Chondrocyte (in vitro differentiated cells): ENCODE results near the gene KRT2. TPM values are rescaled to one million over a fixed set of nuclear protein-coding genes. Genes with fewer than 3 reads are reported as not detected.

ENCODE experiments used
- DNase-seq: peaks from one replicate; pipeline ENCODE4 v3.0.0; 2021; ENCODE audit warnings: mixed read lengths, low spot score
- H3K27ac Mint-ChIP-seq: one replicate; pipeline ENCODE4 v1.8.0; 2021; ENCODE audit warnings: mild to moderate bottlenecking, moderate library complexity, mixed read lengths; ENCODE audit not compliant: unreplicated experiment
- H3K27me3 Mint-ChIP-seq: 2 replicates; pipeline ENCODE4 v1.8.0; 2021; ENCODE audit warnings: low read depth, mixed read lengths
- H3K36me3 Mint-ChIP-seq: 2 replicates; pipeline ENCODE4 v1.8.0; 2021; ENCODE audit warnings: low read depth, mixed read lengths
- H3K4me1 Mint-ChIP-seq: 2 replicates; pipeline ENCODE4 v1.8.0; 2021; ENCODE audit warnings: low read depth, mild to moderate bottlenecking, mixed read lengths
- H3K4me3 Mint-ChIP-seq: one replicate; pipeline ENCODE4 v1.8.0; 2021; ENCODE audit warnings: mild to moderate bottlenecking, moderate library complexity, mixed read lengths; ENCODE audit not compliant: unreplicated experiment
- H3K9me3 Mint-ChIP-seq: 2 replicates; pipeline ENCODE4 v1.8.0; 2021; ENCODE audit warnings: low read depth, mixed read lengths
- total RNA-seq: library from RNA; stranded (reverse); gene quantifications from 3 replicates; pipeline ENCODE4 v1.2.1, GENCODE V29; 2021
- TF ChIP-seq, protein P1 (sequence below): fragments of 200-600 bp; sonication (generic); IDR thresholded peaks from 2 replicates; pipeline ENCODE4 v1.5.0; 2021; ENCODE audit warnings: antibody characterized with exemption, mild to moderate bottlenecking, moderate library complexity

Gene KRT2
- total RNA-seq, 1 donor from 2014 or later, result not detected

DNA sequence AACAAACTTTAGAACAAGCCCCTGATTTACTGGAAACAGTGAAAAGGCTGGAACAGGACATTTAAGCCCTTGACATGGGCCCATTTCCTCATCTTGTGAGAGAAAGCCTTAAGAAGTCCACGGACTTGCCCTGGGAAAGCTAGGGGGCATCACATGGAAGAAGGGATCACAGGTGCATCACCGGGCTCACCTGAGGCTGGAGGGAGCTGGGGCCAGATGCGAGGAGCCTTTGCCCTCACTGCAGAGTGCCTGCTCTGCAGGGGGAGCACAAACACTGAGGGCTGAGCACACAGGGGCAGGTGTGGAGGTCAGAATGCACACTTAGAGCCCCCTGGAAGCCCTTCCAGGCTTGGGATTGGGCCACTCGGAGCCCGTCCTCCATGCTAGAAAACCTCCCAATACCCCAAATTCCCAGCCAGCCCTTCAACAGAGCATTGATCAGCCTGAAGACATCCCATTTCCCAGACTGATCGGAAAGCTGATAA, 33.4 kb upstream of the KRT2 start:
- Mint-ChIP-seq H3K4me3 (no peak overlapping the region), H3K4me1 (no peaks in the 10 kb centered on the region), H3K9me3 (no peaks in the 10 kb centered on the region), H3K27me3 (peaks cover 79% of the 10 kb centered on the region), H3K36me3 (no peaks in the 10 kb centered on the region), H3K27ac (no peak overlapping the region)
- TF ChIP-seq, protein P1, sequence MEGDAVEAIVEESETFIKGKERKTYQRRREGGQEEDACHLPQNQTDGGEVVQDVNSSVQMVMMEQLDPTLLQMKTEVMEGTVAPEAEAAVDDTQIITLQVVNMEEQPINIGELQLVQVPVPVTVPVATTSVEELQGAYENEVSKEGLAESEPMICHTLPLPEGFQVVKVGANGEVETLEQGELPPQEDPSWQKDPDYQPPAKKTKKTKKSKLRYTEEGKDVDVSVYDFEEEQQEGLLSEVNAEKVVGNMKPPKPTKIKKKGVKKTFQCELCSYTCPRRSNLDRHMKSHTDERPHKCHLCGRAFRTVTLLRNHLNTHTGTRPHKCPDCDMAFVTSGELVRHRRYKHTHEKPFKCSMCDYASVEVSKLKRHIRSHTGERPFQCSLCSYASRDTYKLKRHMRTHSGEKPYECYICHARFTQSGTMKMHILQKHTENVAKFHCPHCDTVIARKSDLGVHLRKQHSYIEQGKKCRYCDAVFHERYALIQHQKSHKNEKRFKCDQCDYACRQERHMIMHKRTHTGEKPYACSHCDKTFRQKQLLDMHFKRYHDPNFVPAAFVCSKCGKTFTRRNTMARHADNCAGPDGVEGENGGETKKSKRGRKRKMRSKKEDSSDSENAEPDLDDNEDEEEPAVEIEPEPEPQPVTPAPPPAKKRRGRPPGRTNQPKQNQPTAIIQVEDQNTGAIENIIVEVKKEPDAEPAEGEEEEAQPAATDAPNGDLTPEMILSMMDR, result no peak
- DNase-seq, result no peak

DNA sequence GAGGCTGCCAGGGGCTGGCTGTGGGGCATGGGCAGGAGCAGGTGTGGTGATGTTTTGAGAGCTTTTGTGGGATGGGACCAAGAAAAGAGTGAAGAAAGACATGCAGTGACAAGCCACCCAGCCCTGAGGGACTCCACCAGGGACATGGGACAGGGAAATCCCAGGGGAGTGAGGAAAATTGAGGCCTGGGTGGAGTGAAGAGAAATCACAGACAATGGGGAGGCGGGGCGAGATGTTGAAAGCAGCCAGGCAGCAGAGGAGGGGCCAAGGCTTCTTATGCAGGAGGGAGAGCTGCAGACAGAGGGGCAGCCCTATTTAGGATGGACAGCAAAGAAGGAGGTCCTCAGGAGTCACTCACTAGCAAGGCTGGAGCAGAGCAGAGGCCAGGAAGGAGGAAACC, 32.4 kb upstream of the KRT2 start:
- TF ChIP-seq, protein P1, result no peak
- peaks cover 79% of the 10 kb centered on the region for H3K27me3 Mint-ChIP-seq
- H3K36me3 Mint-ChIP-seq, result no peaks in the 10 kb centered on the region
- no peaks in the 10 kb centered on the region for H3K4me1 Mint-ChIP-seq
- no peaks in the 10 kb centered on the region for H3K9me3 Mint-ChIP-seq
- DNase-seq, result no peak
- H3K27ac Mint-ChIP-seq, result no peak overlapping the region
- H3K4me3 Mint-ChIP-seq, result no peak overlapping the region

DNA sequence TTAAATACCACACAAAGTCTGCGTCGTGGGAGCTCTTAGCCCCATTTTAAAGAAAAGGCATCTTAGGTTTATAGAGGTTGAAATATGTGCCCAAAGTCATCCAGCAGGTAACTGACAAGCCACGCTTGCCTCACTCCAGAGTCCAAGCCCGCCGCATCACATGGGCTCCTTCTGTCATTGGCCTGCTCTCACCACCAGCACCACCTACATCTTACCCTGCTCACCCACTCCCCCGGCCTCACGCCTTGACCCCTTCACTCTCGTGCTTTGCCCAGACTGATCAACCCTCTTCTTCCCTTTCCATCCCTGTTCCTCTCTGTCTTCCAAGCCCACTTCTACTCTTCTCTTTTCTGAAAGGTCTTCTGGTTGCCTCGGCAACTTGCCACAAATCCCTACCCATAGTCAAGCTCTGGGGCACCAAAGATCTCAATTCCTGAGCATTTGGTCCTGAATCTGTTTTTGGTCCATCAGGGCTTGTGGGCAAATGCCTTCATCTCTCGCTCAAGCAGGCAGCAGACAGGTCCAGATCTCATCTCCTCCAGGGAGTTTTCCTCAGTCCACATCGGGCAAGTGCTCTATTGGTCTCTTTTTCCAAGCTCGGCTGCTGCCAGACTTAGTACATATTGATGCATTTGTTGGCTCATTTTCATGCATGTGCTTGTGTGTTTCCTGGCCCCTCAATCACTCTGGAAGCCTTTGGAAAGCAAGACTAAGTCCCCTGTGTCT, 31.7 kb upstream of the KRT2 start:
- DNase-seq, result no peak

DNA sequence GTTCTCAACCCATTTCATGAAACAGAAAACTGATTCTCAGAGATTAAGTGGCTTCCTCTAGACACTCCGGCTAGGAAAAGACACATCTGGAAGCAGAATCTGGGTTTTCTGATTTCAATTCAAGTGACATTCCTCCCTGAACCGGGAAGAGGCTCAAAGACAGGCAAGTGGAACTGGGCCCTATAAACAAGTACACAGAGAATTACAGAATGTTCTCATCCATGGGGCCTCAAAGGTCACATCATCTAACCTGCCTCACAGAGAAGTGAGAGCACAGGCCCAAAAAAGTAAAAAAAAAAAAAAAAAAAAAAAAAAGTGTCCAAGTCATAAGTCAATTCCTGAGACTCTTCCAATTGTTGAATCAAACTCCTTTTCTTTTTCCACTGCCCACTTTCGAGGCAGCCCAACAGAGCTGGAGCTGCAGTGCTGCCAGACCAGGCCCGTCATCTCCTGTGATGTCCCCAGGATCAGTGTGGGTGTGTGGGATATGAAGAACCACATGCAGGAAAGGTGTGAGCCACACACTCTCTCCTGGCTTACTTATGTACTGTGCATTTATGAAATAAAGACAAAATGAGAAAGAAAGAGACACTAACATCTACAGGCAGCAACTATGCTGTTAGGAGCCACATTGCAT, 31.0 kb upstream of the KRT2 start:
- no peak overlapping the region for H3K4me3 Mint-ChIP-seq
- H3K27me3 Mint-ChIP-seq, result peaks cover 79% of the 10 kb centered on the region
- no peaks in the 10 kb centered on the region for H3K36me3 Mint-ChIP-seq
- no peak overlapping the region for H3K27ac Mint-ChIP-seq
- TF ChIP-seq, protein P1, result no peak
- DNase-seq, result no peak
- no peaks in the 10 kb centered on the region for H3K9me3 Mint-ChIP-seq
- no peaks in the 10 kb centered on the region for H3K4me1 Mint-ChIP-seq

More for the DNA sequence above, 31.7 kb upstream of the KRT2 start:
- no peak overlapping the region for H3K27ac Mint-ChIP-seq
- peaks cover 78% of the 10 kb centered on the region for H3K27me3 Mint-ChIP-seq
- no peak overlapping the region for H3K4me3 Mint-ChIP-seq
- H3K36me3 Mint-ChIP-seq, result no peaks in the 10 kb centered on the region
- TF ChIP-seq, protein P1, result no peak
- H3K9me3 Mint-ChIP-seq, result no peaks in the 10 kb centered on the region
- H3K4me1 Mint-ChIP-seq, result no peaks in the 10 kb centered on the region

DNA sequence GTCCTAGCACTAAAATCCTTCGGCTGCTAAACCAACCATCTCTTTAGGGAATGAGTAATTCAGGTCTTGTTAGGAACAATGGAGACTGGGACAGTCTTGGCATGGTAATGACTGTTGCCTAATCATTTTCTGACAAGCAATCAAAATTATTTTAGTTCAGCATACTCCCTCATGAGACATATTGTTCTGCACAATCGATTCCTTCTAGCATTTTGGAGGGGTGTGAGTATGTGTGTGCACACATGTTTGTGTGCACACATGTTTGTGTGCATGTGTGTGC, 30.3 kb upstream of the KRT2 start:
- Mint-ChIP-seq H3K36me3 (no peaks in the 10 kb centered on the region), H3K4me3 (no peak overlapping the region), H3K27ac (no peak overlapping the region), H3K27me3 (peaks cover 76% of the 10 kb centered on the region), H3K9me3 (no peaks in the 10 kb centered on the region), H3K4me1 (no peaks in the 10 kb centered on the region)
- TF ChIP-seq, protein P1, result no peak
- DNase-seq, result no peak
